GM18505 (cell line): ENCODE measurements around the gene C16orf90.

ENCODE experiments used
- ATAC-seq: cut with Tn5 transposase; IDR thresholded peaks from one replicate; pipeline ENCODE4 v1.9.1; 2021; ENCODE audit not compliant: unreplicated experiment
- POLR2A ChIP-seq: IDR thresholded peaks from 4 replicates; pipeline ENCODE4 v1.6.1; 2011; ENCODE audit warnings: borderline replicate concordance; ENCODE audit not compliant: insufficient read depth, insufficient read length; ENCODE audit errors: extremely low read depth

The C16orf90 gene

DNA sequence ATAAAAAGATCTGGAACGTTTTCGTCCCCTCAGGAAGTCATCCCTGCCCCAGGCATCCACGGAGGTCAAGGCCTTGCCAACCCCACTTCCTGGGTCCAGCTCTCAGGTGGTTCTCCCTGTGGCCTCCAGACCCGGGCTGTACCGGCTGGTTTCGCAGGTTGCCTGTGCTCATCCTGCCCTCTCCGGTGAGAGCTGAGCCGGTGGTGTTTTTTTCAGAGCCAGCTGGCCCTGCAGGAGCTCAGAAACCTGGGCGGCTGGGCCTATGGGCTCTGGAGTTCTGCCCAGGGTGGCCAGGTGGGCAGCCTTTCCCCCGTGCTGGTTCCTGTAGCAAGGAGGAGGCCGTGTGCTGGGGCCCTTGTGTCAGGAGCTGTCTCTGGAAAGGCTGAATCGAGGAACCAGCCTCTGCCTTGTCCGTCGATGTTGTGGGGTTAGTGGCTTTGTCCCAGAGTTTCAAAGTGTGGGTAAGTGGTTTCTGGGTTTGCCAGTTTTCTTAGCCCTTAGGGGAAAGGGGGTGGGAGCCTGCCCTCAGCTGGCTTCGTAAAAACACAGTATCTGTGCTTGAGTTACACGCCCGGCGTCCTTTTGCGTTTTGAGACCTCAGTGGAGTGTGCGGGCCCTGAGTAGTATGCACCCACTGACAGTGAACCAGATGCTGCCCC is 23.6 kb downstream of the C16orf90 start:
- no peak for ATAC-seq
- TF ChIP-seq POLR2A, result no peak

DNA sequence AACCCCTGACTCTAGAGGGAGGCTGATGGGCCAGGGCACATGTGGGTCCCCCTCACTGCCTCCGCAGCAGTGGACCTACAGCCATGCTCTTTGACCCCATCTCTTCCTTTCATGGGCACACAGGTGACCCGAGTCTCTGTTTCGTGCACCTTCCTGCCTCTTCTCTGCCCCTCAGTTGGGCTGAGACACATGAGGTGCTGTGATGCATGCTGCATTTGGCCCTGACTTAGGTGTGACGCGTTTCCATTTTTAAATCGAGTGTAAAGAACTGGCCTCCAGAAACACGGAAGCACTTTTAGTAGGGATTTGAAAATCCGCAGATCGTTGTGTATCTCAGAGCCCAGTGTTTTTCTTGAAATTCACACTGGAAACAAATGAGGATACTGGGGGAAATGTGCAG is 24.6 kb downstream of the C16orf90 start:
- TF ChIP-seq POLR2A, result no peak
- no peak for ATAC-seq

DNA sequence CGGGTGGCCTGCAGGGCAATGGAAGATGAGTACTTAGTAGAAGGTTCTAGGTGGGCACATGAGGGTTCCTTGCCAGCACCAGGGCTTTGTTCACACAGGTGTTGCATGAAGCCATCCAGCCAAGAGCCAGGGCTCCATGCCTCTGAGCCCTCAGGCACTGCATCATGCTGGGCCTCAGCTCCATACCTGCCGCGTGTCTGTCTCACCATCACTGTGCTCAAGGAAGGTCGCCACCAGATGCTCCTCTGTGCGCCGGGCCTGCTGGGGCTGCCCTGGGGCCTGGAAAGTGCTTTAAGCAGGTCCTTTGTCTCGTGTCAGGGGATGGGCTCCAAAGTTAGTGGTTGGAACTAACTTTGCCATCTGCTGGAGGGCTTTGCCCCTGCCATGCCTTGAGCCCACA is 25.6 kb downstream of the C16orf90 start:
- ATAC-seq, result no peak
- no peak for TF ChIP-seq POLR2A

- no peak for TF ChIP-seq POLR2A
- ATAC-seq, result no peak
Measured at GRCh38 chr16:3468501-3468900, 26.8 kb downstream of the C16orf90 start.

DNA sequence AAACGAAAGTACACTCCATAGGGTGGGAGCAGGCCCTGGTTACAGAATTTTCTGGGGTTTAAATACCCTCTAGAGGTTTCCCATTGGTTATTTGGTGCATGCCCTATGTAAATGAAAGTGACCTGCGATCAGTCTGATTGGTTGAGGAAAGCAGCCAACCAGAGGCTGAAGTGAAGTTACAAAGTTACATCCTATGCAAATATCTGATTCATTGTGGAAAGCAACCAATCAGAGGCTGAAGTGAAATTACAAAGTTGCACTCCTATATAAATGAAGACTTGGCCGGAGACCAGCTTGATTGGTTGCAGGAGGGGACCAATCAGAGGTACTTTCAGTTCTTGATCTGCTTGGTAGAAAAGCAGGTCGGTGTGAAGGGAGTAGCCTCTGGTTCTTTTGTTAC is 27.4 kb downstream of the C16orf90 start:
- no peak for TF ChIP-seq POLR2A
- ATAC-seq, result no peak

- no peak for ATAC-seq
- TF ChIP-seq POLR2A, result no peak
Measured at GRCh38 chr16:3467182-3467581, 28.1 kb downstream of the C16orf90 start.

DNA sequence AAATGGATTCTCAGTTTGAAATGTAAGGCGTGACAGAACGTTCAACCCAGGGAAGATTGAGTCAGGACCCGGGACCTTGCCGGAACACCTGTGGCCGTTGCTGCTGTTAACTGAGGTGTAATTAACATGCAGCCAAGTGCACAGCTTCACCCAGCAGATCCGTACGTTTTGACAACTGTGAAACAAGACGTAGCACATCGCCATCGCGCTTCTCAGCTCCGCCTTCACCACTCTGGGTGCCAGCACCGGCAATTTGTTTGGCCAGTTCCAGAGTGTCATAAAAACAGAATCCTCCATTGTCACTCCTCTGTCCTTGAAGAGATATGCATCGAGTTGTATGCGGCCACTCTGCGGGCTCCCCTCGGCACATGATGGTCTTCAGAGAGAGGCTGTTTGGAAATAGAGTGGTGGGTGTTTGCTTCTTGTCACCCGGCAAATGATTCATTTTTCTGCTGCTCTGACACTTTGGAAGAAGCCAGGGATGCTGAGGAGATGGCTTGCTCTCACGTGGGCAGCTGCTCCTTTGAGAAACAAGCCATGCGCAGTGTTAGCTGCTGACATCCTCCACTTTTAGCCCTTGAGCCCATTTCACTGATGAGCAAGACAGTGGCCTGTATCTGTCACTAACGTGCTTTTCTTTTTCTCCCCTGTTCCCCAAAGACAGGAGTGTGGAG is 29.2 kb downstream of the C16orf90 start:
- TF ChIP-seq POLR2A, result no peak
- no peak for ATAC-seq

GRCh38 chr16:3465301-3465700 is 30.0 kb downstream of the C16orf90 start:
- no peak for TF ChIP-seq POLR2A
- ATAC-seq, result no peak

- no peak for TF ChIP-seq POLR2A
- ATAC-seq, result no peak
Measured at GRCh38 chr16:3461151-3461550, 34.1 kb downstream of the C16orf90 start.

DNA sequence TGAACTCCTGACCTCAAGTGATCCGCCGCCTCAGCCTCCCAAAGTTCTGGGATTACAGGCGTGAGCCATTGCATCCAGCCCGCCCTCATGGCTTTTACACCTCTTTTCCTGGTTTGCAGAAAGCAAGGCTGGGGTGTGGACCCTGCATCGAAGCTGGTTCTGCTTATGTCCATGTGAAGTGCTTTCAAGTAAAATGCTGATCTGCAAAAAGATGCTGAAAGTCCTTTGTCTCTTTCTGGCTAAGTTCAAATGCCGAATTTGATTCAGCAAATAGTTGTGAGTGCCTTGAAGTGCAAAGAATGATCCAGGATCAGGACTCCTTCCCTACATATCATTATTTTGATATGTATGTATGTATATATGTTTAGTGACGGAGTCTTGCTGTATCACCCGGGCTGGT is 34.7 kb downstream of the C16orf90 start:
- no peak for ATAC-seq
- TF ChIP-seq POLR2A, result no peak

DNA sequence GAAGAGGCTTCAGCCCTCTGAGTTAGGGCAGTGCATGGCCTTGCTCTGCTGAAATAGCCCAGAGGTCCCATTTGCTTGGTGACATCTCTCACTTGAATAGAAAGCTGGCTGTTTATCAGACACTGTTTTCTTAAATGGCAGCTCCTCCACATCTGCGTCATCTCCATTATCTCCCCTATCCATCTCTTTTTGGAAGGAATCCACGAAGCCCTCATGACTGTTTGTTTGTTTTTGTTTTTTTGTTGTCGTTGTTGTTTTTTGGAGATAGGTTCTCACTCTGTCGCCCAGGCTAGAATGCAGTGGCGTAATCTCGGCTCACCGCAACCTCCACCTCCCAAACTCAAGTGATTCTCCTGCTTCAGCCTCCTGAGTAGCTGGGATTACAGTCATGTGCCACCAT is 35.2 kb downstream of the C16orf90 start:
- TF ChIP-seq POLR2A, result no peak
- no peak for ATAC-seq

GRCh38 chr16:3459401-3460090 is 35.7 kb downstream of the C16orf90 start:
- no peak for TF ChIP-seq POLR2A
- no peak for ATAC-seq

- ATAC-seq, result no peak
Measured at GRCh38 chr16:3458852-3459361, 36.4 kb downstream of the C16orf90 start.

More at GRCh38 chr16:3458852-3459361, 36.4 kb downstream of the C16orf90 start:
- no peak for TF ChIP-seq POLR2A
